T-cell (primary cell): ENCODE data around the gene MTOR. TPM values are rescaled to one million over a fixed set of nuclear protein-coding genes. Genes with fewer than 3 reads are reported as not detected.

Experiments used
- ATAC-seq, 4 experiments: fragments of 200-7000 bp in 3 of 4; fragments of 150-1000 bp in 1 of 4; cut with Tn5 transposase; replicated peaks in 1 of 4; 1 replicate in 3 of 4; 2 replicates in 1 of 4; pipeline ENCODE4 v1.10.0; 2021; ENCODE audit warnings: moderate library complexity in 3 of 4, mild to moderate bottlenecking in 2 of 4, moderate number of reproducible peaks in 1 of 4
- CTCF ChIA-PET, 2 donors: fragments of 300-600 bp; sonication (Branson Sonifier 250); formaldehyde crosslinking; loops; one replicate each; lab custom pipeline; 2022; ENCODE audit warnings: antibody characterized with exemption in 2 of 2; lab: Charles Lee
- POLR2A ChIA-PET, 2 donors: fragments of 300-600 bp; sonication (Branson Sonifier 250); formaldehyde crosslinking; loops; one replicate each; lab custom pipeline; 2022; ENCODE audit warnings: antibody characterized with exemption in 2 of 2; lab: Charles Lee
- DNase-seq, 35 experiments: peaks; one replicate each; pipeline versions ENCODE4 v3.0.0 to v3.0.0-alpha.2; 2013 to 2023
- H3K27ac ChIP-seq: one replicate; pipeline ENCODE4 v1.5.1; 2013; ENCODE audit warnings: low read length
- H3K27me3 ChIP-seq, 2 experiments: replicated peaks in 1 of 2; 1 replicate in 1 of 2; 2 replicates in 1 of 2; pipeline versions ENCODE4 v1.6.1 to v1.7.0; 2013; ENCODE audit warnings: low read length in 1 of 2, mixed read lengths in 1 of 2; ENCODE audit not compliant: control insufficient read depth in 2 of 2, insufficient read depth in 2 of 2; ENCODE audit errors: extremely low read depth in 1 of 2
- H3K36me3 ChIP-seq, 2 donors: 1 replicate in 1 of 2; 2 replicates in 1 of 2; pipeline versions ENCODE4 v1.6.1 to v1.7.0; 2013; ENCODE audit warnings: low read length in 1 of 2; ENCODE audit not compliant: control insufficient read depth in 2 of 2, insufficient read depth in 1 of 2; ENCODE audit errors: extremely low read depth in 1 of 2
- H3K4me1 ChIP-seq, 2 experiments: 1 replicate in 1 of 2; 2 replicates in 1 of 2; pipeline versions ENCODE4 v1.6.1 to v1.7.0; 2013; ENCODE audit warnings: low read length in 2 of 2, mixed read lengths in 1 of 2; ENCODE audit not compliant: insufficient read depth in 2 of 2, control insufficient read depth in 1 of 2; ENCODE audit errors: extremely low read depth in 1 of 2
- H3K4me3 ChIP-seq, 2 donors: 1 replicate in 1 of 2; 2 replicates in 1 of 2; pipeline versions ENCODE4 v1.5.1 to v1.7.0; 2013; ENCODE audit warnings: mild to moderate bottlenecking in 2 of 2, low read length in 1 of 2, moderate library complexity in 1 of 2; ENCODE audit not compliant: control insufficient read depth in 1 of 2; ENCODE audit errors: extremely low read depth in 1 of 2
- H3K9me3 ChIP-seq: 2 replicates; pipeline ENCODE4 v1.7.0; 2013
- H3K27ac Mint-ChIP-seq, 2 donors: one replicate each; pipeline ENCODE4 v1.8.0; 2020 to 2021; ENCODE audit warnings: mild to moderate bottlenecking in 2 of 2, mixed read lengths in 2 of 2
- H3K27me3 Mint-ChIP-seq, 2 donors: one replicate each; pipeline ENCODE4 v1.8.0; 2021 to 2022; ENCODE audit warnings: mixed read lengths in 2 of 2
- H3K36me3 Mint-ChIP-seq: one replicate; pipeline ENCODE4 v1.8.0; 2021; ENCODE audit warnings: mixed read lengths
- H3K4me1 Mint-ChIP-seq, 3 donors: one replicate each; pipeline ENCODE4 v1.8.0; 2020 to 2022; ENCODE audit warnings: mixed read lengths in 3 of 3, mild to moderate bottlenecking in 1 of 3
- H3K4me3 Mint-ChIP-seq, 3 donors: one replicate each; pipeline ENCODE4 v1.8.0; 2020 to 2022; ENCODE audit warnings: mild to moderate bottlenecking in 3 of 3, mixed read lengths in 3 of 3, moderate library complexity in 3 of 3
- H3K9me3 Mint-ChIP-seq, 3 donors: one replicate each; pipeline ENCODE4 v1.8.0; 2020 to 2022; ENCODE audit warnings: mixed read lengths in 3 of 3
- WGBS: methylation state at CpG from one replicate; pipeline ENCODE4 v1.1.5; 2013; ENCODE audit warnings: missing lambda C conversion rate; ENCODE audit not compliant: insufficient coverage; 5-methylcytosine and 5-hydroxymethylcytosine counted together
- total RNA-seq, 35 experiments: library from RNA in 6 of 35; stranded (reverse) in 6 of 35; fragments of 120-200 nt in 1 of 35; gene quantifications; one replicate each; pipeline versions ENCODE4 v1.2.1 to v1.2.4 and lab custom pipeline; 2013 to 2026

MTOR gene
- total RNA-seq, 5 donors from 2014 or later (not counting 1 experiment from before 2014, with no cell fraction given) = 41.7 to 45.1 (median 43.6) TPM

DNA sequence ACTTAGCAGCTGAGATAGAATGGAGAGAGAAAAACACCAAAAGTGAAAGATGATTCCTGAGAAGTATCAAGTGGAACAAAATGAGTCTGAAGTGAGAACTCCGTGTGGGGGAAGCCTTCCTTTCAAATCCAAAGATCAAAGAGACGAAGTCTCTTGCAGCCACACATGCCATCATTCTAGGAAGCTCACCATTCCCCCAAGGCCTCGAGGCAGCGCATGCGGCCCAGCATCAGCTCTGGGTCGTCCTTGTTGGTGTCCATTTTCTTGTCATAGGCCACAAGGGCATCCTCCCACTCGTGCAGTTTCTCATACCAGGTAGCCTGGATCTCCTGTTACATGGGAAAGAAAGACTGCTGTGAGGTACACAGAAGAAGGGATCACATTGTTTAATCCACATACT is 105.4 kb downstream of the MTOR start:
- Histone ChIP-seq H3K36me3 (peaks cover 8 to 56% of the 10 kb centered on the region in 2 donors), H3K27ac (no peak overlapping the region)
- H3K27ac Mint-ChIP-seq = peak overlapping the region; percentile 35 to 76

DNA sequence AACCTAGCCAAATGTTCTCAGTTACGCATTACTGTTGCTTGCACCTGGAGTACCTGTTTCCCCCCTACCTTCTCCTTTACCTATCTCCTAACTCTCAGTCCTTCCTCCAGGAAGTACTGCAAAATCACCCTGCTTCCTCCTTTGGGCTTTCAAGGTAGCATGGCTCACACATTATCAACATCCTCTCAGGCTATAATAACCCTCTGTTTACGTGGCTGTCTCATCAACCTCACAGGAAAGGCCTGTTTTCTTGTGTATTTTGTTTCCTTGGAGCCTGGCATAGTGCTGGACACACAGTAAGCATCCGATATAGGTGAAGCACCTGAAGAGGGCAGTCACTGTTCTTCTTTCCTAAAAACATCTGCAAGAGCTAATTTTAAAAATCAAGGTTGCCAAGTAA is 105.9 kb downstream of the MTOR start:
- 60% methylated on average over 2 of the region's 3 CpGs for WGBS

More for the DNA sequence above, 105.4 kb downstream of the MTOR start:
- Mint-ChIP-seq H3K9me3 (no peaks in the 10 kb centered on the region), H3K27me3 (no peaks in the 10 kb centered on the region), H3K4me3 (no peak overlapping the region), H3K36me3 (peaks cover 50% of the 10 kb centered on the region), H3K4me1 (peaks cover 0 to 16% (median 5%) of the 10 kb centered on the region in 3 donors)
- WGBS = no CpG with 5 or more reads among the region's 7 CpGs
- Histone ChIP-seq H3K27me3 (no peaks in the 10 kb centered on the region), H3K4me1 (no peaks in the 10 kb centered on the region), H3K9me3 (no peaks in the 10 kb centered on the region), H3K4me3 (no peak overlapping the region)
- DNase-seq (no peak), ATAC-seq (no peak)
- ChIA-PET CTCF (no interaction called here), POLR2A (no interaction called here)

DNA sequence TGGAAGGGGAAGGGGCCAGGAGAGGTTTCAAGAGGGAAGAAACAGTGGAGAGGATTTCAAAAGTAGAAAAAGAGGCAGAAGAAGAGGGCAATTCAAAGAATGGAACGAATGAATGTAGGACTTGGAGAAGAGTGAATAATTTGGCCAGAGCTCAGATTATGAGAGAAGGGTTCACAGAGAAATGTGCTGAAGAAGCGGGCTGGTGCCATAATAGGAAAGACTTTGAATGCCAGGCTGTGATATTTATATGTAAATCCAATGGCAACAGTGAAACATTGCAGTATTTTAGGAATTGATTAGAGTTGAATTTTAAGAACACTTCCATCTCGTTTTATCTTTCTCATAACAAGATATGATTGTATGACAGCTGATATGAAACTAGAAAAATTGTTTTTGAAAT is 109.2 kb downstream of the MTOR start:
- no peaks in the 10 kb centered on the region for H3K9me3 Mint-ChIP-seq
- CTCF ChIA-PET = no interaction called here
- 95% methylated on average over 2 of the region's 3 CpGs for WGBS
- Histone ChIP-seq H3K9me3 (no peaks in the 10 kb centered on the region), H3K27me3 (no peaks in the 10 kb centered on the region), H3K4me1 (no peaks in the 10 kb centered on the region), H3K4me3 (no peak overlapping the region), H3K27ac (no peak overlapping the region), H3K36me3 (peaks cover 12 to 80% of the 10 kb centered on the region in 2 donors)
- DNase-seq (no peak), ATAC-seq (no peak)
- peaks cover 0 to 14% (median 5%) of the 10 kb centered on the region in 3 donors for H3K4me1 Mint-ChIP-seq
- H3K4me3 Mint-ChIP-seq = no peak overlapping the region
- no peaks in the 10 kb centered on the region for H3K27me3 Mint-ChIP-seq
- no peak overlapping the region for H3K27ac Mint-ChIP-seq
- peaks cover 64% of the 10 kb centered on the region for H3K36me3 Mint-ChIP-seq
- POLR2A ChIA-PET = no interaction called here

More for the DNA sequence above, 105.9 kb downstream of the MTOR start:
- Mint-ChIP-seq H3K27me3 (no peaks in the 10 kb centered on the region), H3K4me1 (peaks cover 0 to 16% (median 5%) of the 10 kb centered on the region in 3 donors), H3K27ac (peak overlapping the region; percentile 35 to 76), H3K4me3 (no peak overlapping the region), H3K9me3 (no peaks in the 10 kb centered on the region), H3K36me3 (peaks cover 50% of the 10 kb centered on the region)
- H3K36me3 ChIP-seq = peaks cover 12 to 61% of the 10 kb centered on the region in 2 donors
- H3K4me3 ChIP-seq = no peak overlapping the region
- POLR2A ChIA-PET = no interaction called here
- DNase-seq (no peak), ATAC-seq (no peak)
- no peaks in the 10 kb centered on the region for H3K9me3 ChIP-seq
- CTCF ChIA-PET = no interaction called here
- no peaks in the 10 kb centered on the region for H3K4me1 ChIP-seq
- no peak overlapping the region for H3K27ac ChIP-seq
- no peaks in the 10 kb centered on the region for H3K27me3 ChIP-seq

DNA sequence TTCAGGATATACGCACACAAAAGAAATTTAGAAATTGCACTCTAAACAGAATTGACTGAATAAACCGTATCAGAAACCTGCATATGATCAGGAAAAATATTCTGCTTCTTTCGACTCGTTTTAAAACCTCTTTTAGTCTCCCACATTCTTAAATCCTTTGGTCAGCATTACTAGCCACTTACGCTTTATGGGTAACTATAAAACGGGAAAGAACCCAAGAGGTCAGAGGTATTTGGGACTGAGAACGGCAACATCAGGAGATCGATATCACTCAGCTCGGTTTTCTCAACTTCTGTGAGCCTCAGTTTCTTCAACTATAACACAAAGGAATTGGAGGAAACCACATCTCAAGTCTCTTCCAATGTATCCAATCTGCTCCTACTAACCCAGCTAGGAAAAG is 109.6 kb downstream of the MTOR start:
- Histone ChIP-seq H3K36me3 (peaks cover 12 to 82% of the 10 kb centered on the region in 2 donors), H3K27ac (no peak overlapping the region), H3K9me3 (no peaks in the 10 kb centered on the region), H3K27me3 (no peaks in the 10 kb centered on the region), H3K4me1 (no peaks in the 10 kb centered on the region), H3K4me3 (no peak overlapping the region)
- no peaks in the 10 kb centered on the region for H3K27me3 Mint-ChIP-seq
- WGBS = 93% methylated on average over 3 of the region's 9 CpGs
- DNase-seq (no peak), ATAC-seq (no peak)
- peaks cover 67% of the 10 kb centered on the region for H3K36me3 Mint-ChIP-seq
- peaks cover 0 to 11% (median 5%) of the 10 kb centered on the region in 3 donors for H3K4me1 Mint-ChIP-seq
- H3K9me3 Mint-ChIP-seq = no peaks in the 10 kb centered on the region
- CTCF ChIA-PET = no interaction called here
- POLR2A ChIA-PET = no interaction called here
- no peak overlapping the region for H3K27ac Mint-ChIP-seq
- no peak overlapping the region for H3K4me3 Mint-ChIP-seq

DNA sequence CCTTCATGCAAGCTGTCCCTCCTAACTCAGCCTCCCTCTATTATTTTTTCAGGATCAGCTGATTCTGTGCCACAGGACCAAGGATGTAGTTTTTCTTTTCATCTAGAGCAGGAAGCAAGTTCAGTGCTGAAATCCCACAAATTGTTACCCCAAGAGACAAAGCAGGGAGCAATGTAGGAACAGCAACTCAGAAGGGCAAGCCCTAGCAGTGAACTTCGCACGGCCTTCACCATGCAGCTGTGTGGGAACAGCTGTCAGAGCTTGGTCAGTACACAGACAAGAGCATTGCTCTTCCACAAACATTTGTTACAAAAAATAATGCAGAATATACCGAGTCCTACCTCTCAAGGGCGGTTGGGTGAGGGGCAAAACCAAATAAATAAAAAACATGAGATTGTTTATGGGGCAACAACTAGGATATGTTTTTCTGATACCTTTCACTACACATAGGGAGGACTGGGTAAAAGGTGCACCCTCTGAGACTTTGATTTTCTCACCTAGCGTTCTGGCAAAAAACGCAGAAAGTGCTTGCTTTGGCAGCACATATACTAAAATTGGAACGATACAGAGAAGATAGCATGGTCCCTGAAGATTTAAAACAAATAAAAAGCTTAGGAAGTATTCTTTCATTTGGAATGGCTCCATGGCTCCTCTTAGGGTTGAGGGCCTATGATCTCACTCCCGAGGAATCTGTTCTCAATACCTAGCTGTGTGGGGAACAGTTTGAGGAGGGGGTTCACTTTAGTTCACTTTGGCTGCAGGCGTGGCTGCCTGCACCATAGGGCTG is 110.3 kb downstream of the MTOR start:
- no peaks in the 10 kb centered on the region for H3K27me3 ChIP-seq
- H3K36me3 ChIP-seq = peaks cover 12 to 83% of the 10 kb centered on the region in 2 donors
- no peak overlapping the region for H3K4me3 ChIP-seq
- WGBS = 100% methylated on average over 4 of the region's 9 CpGs
- no peaks in the 10 kb centered on the region for H3K9me3 ChIP-seq
- Mint-ChIP-seq H3K27ac (no peak overlapping the region), H3K4me1 (peaks cover 0 to 7% (median 5%) of the 10 kb centered on the region in 3 donors), H3K36me3 (peaks cover 71% of the 10 kb centered on the region), H3K27me3 (no peaks in the 10 kb centered on the region), H3K4me3 (no peak overlapping the region), H3K9me3 (no peaks in the 10 kb centered on the region)
- no peak for DNase-seq
- no peak overlapping the region for H3K27ac ChIP-seq
- no peaks in the 10 kb centered on the region for H3K4me1 ChIP-seq
- ATAC-seq = no peak
- ChIA-PET POLR2A (no interaction called here), CTCF (no interaction called here)

DNA sequence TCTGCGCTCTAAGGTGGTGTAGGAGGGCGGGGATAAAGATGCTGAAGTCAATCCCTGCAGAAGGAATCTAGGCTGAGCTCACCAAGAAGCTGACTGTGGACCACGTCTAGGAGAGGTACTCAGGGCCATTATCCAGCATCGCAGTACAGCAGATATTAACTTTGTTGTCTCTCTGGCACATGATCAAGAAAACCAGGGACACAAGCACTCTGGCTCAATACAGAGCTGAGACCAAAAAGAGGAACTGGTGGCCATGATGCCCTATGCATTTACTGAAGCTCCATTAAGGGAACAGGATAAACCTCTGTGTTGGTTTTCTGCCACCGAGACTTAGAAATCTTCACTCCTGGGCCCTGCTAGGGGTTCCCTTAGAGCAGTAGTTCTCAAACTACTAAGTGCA is 111.2 kb downstream of the MTOR start:
- POLR2A ChIA-PET = no interaction called here
- WGBS = 96% methylated on average over 5 of the region's 5 CpGs
- CTCF ChIA-PET = interaction anchor here in 1 of 2 donors (0.6 kb wide), 1 partner anchor 646 kb away, joined by 3 read pairs; no protein-coding TSS in a partner anchor
- Mint-ChIP-seq H3K4me3 (no peak overlapping the region), H3K27me3 (no peaks in the 10 kb centered on the region), H3K27ac (no peak overlapping the region), H3K4me1 (no peaks in the 10 kb centered on the region), H3K36me3 (peaks cover 72% of the 10 kb centered on the region), H3K9me3 (no peaks in the 10 kb centered on the region)
- no peaks in the 10 kb centered on the region for H3K27me3 ChIP-seq
- no peaks in the 10 kb centered on the region for H3K4me1 ChIP-seq
- H3K27ac ChIP-seq = no peak overlapping the region
- H3K4me3 ChIP-seq = no peak overlapping the region
- H3K9me3 ChIP-seq = no peaks in the 10 kb centered on the region
- H3K36me3 ChIP-seq = peaks cover 9 to 83% of the 10 kb centered on the region in 2 donors
- no peak for DNase-seq
- no peak for ATAC-seq
